Endothelial cell of umbilical vein (primary cell): ENCODE measurements around the gene CCDC196. TPM values are rescaled to one million over a fixed set of nuclear protein-coding genes. Genes with fewer than 3 reads are reported as not detected.

Source experiments
- polyA plus RNA-seq, 4 experiments: library from polyadenylated mRNA; depleted of rRNA in 3 of 4; stranded (reverse) in 3 of 4; unstranded in 1 of 4; fragments of >200 nt; gene quantifications; 2 replicates each; pipeline versions ENCODE4 v1.2.1 to v1.2.3, GENCODE V29; 2011 to 2012; ENCODE audit warnings: missing spikeins in 1 of 4
- total RNA-seq: library from RNA; stranded (reverse); gene quantifications from 2 replicates; pipeline ENCODE4 v1.2.3, GENCODE V29; 2021

Gene CCDC196
- total and polyA plus RNA-seq, 2 donors (not counting 3 experiments of a cell fraction or from before 2014, with no cell fraction given): not detected

Other genes starting within 250 kb of the CCDC196 start
- gene GPHN, start 21.8 kb downstream of the CCDC196 start, total RNA-seq: 18.7 and 23.2 TPM in 2 replicates
- gene GPHN, start 21.8 kb downstream of the CCDC196 start, polyA plus RNA-seq: 4.8 and 5.1 TPM in 2 replicates